Hepatocyte (in vitro differentiated cells): ENCODE data around the gene OSBPL3. TPM values are rescaled to one million over a fixed set of nuclear protein-coding genes. Genes with fewer than 3 reads are reported as not detected.
A peak's percentile ranks its signal among the peaks of the same experiment; 100 is the strongest.

Experiments used
- DNase-seq: peaks from one replicate; pipeline ENCODE4 v3.0.0-alpha.2; 2016; ENCODE audit warnings: low spot score
- H2AFZ ChIP-seq: fragments of 200-600 bp; sonication (generic); 2 replicates; pipeline ENCODE4 v1.6.0; 2016; ENCODE audit warnings: antibody characterized with exemption, mild to moderate bottlenecking
- H3K27ac ChIP-seq: fragments of 200-600 bp; sonication (generic); 2 replicates; pipeline ENCODE4 v1.5.1; 2016; ENCODE audit warnings: mild to moderate bottlenecking
- H3K27me3 ChIP-seq: fragments of 200-600 bp; sonication (generic); 2 replicates; pipeline ENCODE4 v1.6.1; 2016
- H3K36me3 ChIP-seq: fragments of 200-600 bp; sonication (generic); replicated peaks from 2 replicates; pipeline ENCODE4 v1.5.1; 2016; ENCODE audit warnings: low read depth; ENCODE audit not compliant: insufficient read depth
- H3K4me1 ChIP-seq: fragments of 200-600 bp; sonication (generic); 2 replicates; pipeline ENCODE4 v1.5.1; 2016; ENCODE audit warnings: mild to moderate bottlenecking, moderate library complexity; ENCODE audit not compliant: insufficient read depth
- H3K4me2 ChIP-seq: fragments of 200-600 bp; sonication (generic); 2 replicates; pipeline ENCODE4 v1.6.0; 2016
- H3K4me3 ChIP-seq: fragments of 200-600 bp; sonication (generic); 2 replicates; pipeline ENCODE4 v1.5.1; 2016; ENCODE audit warnings: mild to moderate bottlenecking
- H3K79me2 ChIP-seq: fragments of 200-600 bp; sonication (generic); 2 replicates; pipeline ENCODE4 v1.6.0; 2017; ENCODE audit warnings: mild to moderate bottlenecking
- H3K9me2 ChIP-seq: fragments of 200-600 bp; sonication (generic); replicated peaks from 2 replicates; pipeline ENCODE4 v1.6.0; 2017; ENCODE audit warnings: mild to moderate bottlenecking; ENCODE audit not compliant: insufficient read depth
- H3K9me3 ChIP-seq: fragments of 200-600 bp; sonication (generic); 2 replicates; pipeline ENCODE4 v1.5.1; 2016; ENCODE audit warnings: low read depth, mild to moderate bottlenecking
- H4K20me1 ChIP-seq: fragments of 200-600 bp; sonication (generic); 2 replicates; pipeline ENCODE4 v1.6.0; 2016; ENCODE audit warnings: mild to moderate bottlenecking; ENCODE audit not compliant: insufficient read depth, poor library complexity, severe bottlenecking
- EZH2 ChIP-seq: fragments of 200-600 bp; sonication (generic); IDR thresholded peaks from 2 replicates; pipeline ENCODE4 v1.6.1; 2016; ENCODE audit warnings: antibody characterized with exemption, mild to moderate bottlenecking, borderline replicate concordance
- EZH2phosphoT487 ChIP-seq: fragments of 200-600 bp; sonication (generic); IDR thresholded peaks from one replicate; pipeline ENCODE4 v1.6.1; 2018; ENCODE audit warnings: antibody characterized with exemption, mild to moderate bottlenecking, low read depth, moderate library complexity; ENCODE audit not compliant: unreplicated experiment, severe bottlenecking
- WGBS: methylation state at CpG from one replicate; pipeline ENCODE4 v1.1.6; 2016; ENCODE audit warnings: low lambda C conversion rate; ENCODE audit errors: missing lambda C conversion rate; 5-methylcytosine and 5-hydroxymethylcytosine counted together
- polyA plus RNA-seq: library from polyadenylated mRNA; unstranded; fragments of >200 nt; fragmentation: Nextera tagmentation; extraction: Ambion mirVana; gene quantifications from 2 replicates; pipeline ENCODE4 v1.2.1, GENCODE V29; 2016
- total RNA-seq: library from RNA; depleted of rRNA; stranded (reverse); fragments of >200 nt; gene quantifications from 2 replicates; pipeline ENCODE4 v1.2.3, GENCODE V29; 2014
- TF ChIP-seq, protein P1 (sequence below): fragments of 200-600 bp; sonication (generic); IDR thresholded peaks from 2 replicates; pipeline ENCODE4 v1.5.1; 2016; ENCODE audit warnings: antibody characterized with exemption, mild to moderate bottlenecking; ENCODE audit not compliant: poor library complexity

OSBPL3 gene
- total and polyA plus RNA-seq, 2 experiments from 2014 or later = 11.4 to 18.0 TPM

DNA sequence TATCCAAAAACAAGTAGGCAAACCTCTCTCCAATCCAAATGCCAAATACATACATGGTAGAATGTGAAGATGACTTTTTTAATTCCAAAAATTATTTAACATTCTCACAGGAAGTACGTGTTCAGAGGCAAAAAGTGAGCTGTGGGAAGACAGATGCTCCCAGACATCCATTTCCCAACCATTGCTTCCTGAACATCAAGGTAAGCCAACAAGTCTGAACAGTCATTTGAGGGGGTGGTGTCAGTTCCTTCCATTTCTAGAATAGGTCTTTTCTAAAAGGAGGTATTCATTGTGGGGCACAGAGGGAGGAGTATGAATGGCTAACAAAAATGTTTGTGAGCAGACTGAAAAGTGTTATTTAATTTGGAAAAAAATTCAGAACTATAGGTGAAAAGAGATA lies 49.1 kb downstream of the OSBPL3 start:
- no peaks in the 10 kb centered on the region for H3K27me3 ChIP-seq
- DNase-seq = no peak
- H3K79me2 ChIP-seq = peaks cover 30% of the 10 kb centered on the region
- no peaks in the 10 kb centered on the region for H3K36me3 ChIP-seq
- H3K9me2 ChIP-seq = no peaks in the 10 kb centered on the region
- H3K4me1 ChIP-seq = no peaks in the 10 kb centered on the region
- H2AFZ ChIP-seq = no peak overlapping the region
- no peak overlapping the region for H3K4me2 ChIP-seq
- H4K20me1 ChIP-seq = no peaks in the 10 kb centered on the region
- WGBS = 87% methylated on average over 1 of the region's 1 CpG
- no peak overlapping the region for H3K27ac ChIP-seq
- H3K4me3 ChIP-seq = no peak overlapping the region
- TF ChIP-seq, protein P1, sequence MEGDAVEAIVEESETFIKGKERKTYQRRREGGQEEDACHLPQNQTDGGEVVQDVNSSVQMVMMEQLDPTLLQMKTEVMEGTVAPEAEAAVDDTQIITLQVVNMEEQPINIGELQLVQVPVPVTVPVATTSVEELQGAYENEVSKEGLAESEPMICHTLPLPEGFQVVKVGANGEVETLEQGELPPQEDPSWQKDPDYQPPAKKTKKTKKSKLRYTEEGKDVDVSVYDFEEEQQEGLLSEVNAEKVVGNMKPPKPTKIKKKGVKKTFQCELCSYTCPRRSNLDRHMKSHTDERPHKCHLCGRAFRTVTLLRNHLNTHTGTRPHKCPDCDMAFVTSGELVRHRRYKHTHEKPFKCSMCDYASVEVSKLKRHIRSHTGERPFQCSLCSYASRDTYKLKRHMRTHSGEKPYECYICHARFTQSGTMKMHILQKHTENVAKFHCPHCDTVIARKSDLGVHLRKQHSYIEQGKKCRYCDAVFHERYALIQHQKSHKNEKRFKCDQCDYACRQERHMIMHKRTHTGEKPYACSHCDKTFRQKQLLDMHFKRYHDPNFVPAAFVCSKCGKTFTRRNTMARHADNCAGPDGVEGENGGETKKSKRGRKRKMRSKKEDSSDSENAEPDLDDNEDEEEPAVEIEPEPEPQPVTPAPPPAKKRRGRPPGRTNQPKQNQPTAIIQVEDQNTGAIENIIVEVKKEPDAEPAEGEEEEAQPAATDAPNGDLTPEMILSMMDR = no peak
- TF ChIP-seq EZH2 (no peak), EZH2phosphoT487 (no peak)
- H3K9me3 ChIP-seq = no peaks in the 10 kb centered on the region

DNA sequence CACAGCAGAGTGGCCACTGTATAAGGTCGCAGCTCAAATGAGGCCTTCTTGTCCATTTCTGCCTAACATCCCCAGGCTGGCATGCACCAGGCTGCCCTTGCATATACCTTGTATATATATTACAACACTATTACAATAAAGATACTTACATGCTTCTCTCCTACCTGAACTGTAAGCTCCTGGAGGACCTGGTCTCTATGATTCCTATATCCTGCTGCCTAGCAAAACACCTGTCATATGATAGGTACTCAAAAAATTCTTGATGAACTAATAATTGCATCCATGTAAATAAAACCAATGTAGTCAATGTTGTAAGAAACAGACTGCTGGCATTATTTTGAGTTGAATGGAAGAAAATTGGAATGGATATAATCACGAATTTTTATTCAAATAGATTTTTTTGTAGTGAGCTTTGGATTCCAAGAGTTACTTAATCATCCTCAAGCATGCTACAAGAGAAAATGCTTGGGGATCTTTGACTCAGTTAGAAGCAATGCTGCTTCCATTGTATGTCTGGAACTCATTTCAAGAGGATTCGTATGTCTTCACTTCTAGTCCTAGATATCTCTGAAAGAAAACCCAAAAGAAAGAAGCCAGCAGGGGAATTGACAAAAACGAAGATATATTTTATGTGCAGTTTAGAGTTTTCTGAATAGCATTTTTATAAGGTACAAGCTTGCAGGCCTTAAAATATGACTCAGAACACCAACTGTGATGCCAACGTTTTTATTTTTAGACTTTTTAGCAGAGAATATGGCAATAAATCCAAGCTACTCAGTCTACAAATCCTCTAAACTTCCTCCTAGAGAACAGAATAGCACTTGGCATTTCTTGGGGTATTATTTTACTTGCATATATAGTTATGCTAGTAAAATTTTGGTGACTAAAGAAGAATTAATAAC lies 53.1 kb downstream of the OSBPL3 start:
- Histone ChIP-seq H3K9me3 (no peaks in the 10 kb centered on the region), H4K20me1 (no peaks in the 10 kb centered on the region), H2AFZ (no peak overlapping the region), H3K27ac (no peak overlapping the region), H3K79me2 (peaks cover 23% of the 10 kb centered on the region), H3K4me3 (no peak overlapping the region), H3K9me2 (no peaks in the 10 kb centered on the region), H3K4me1 (no peaks in the 10 kb centered on the region), H3K4me2 (no peak overlapping the region), H3K27me3 (no peaks in the 10 kb centered on the region), H3K36me3 (no peaks in the 10 kb centered on the region)
- no peak for TF ChIP-seq EZH2phosphoT487
- no peak for TF ChIP-seq EZH2
- TF ChIP-seq, protein P1 = no peak
- 80% methylated on average over 5 of the region's 5 CpGs for WGBS
- no peak for DNase-seq

DNA sequence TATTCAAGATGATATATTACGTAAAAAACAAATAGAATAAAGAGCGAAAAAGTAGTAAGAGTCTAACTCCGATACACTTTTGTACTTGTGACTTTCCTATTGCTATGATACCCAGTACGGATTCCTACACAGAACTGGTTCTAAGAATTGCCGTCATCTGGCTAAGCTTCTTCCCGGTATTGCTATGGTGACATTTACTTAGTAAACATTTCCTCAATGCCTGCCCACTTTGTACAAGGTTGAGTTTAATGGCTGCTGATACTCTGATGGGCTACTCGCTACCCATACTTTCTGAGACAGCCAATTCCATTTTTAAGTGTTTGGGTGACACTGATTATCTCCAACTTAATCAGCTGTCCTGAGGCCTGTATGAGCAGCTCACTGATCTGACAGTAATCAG lies 55.6 kb downstream of the OSBPL3 start:
- peaks cover 29% of the 10 kb centered on the region for H3K79me2 ChIP-seq
- H4K20me1 ChIP-seq = no peaks in the 10 kb centered on the region
- DNase-seq = peak; percentile 33
- H3K27me3 ChIP-seq = no peaks in the 10 kb centered on the region
- 69% methylated on average over 7 of the region's 7 CpGs for WGBS
- no peaks in the 10 kb centered on the region for H3K36me3 ChIP-seq
- no peak overlapping the region for H2AFZ ChIP-seq
- H3K9me3 ChIP-seq = no peaks in the 10 kb centered on the region
- no peaks in the 10 kb centered on the region for H3K9me2 ChIP-seq
- no peak overlapping the region for H3K27ac ChIP-seq
- no peak for TF ChIP-seq EZH2
- TF ChIP-seq EZH2phosphoT487 = no peak
- TF ChIP-seq, protein P1 = no peak
- no peak overlapping the region for H3K4me3 ChIP-seq
- H3K4me1 ChIP-seq = no peaks in the 10 kb centered on the region
- H3K4me2 ChIP-seq = no peak overlapping the region
